ENCODE results near the gene SLC6A17.

The SLC6A17 gene

DNA sequence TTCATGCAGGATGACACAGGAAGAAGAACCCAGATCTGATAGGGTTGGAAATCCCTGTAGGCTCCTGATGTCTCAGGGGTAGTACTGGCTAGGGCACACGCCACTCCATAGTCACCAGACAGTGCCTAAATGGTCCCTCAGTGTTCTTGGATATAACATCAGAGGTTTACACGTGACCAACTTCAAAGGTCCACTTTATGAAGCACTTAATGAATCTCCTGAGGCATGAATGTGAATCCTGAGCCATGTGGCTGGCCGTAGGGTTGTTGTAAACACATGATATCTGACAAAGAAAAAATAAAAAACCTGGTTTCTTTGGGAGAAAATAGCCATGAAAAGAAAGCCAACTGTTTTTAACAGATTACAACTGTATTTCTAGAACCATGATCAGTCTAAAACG, 27.5 kb downstream of the SLC6A17 start:
- TF ChIP-seq ISL1 (CRISPR knock-in tag; IDR thresholded peaks at IDR 0.05), result no peak
- TF ChIP-seq OSR1 (CRISPR knock-in tag; IDR thresholded peaks at IDR 0.05), result no peak
- TF ChIP-seq, protein P1, sequence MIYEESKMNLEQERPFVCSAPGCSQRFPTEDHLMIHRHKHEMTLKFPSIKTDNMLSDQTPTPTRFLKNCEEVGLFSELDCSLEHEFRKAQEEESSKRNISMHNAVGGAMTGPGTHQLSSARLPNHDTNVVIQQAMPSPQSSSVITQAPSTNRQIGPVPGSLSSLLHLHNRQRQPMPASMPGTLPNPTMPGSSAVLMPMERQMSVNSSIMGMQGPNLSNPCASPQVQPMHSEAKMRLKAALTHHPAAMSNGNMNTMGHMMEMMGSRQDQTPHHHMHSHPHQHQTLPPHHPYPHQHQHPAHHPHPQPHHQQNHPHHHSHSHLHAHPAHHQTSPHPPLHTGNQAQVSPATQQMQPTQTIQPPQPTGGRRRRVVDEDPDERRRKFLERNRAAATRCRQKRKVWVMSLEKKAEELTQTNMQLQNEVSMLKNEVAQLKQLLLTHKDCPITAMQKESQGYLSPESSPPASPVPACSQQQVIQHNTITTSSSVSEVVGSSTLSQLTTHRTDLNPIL (CRISPR knock-in tag; IDR thresholded peaks at IDR 0.05; ENCODE audit: low read depth), result no peak
- TF ChIP-seq ZNF565 (CRISPR knock-in tag; conservative IDR thresholded peaks at IDR 0.05; ENCODE audit: low read depth), result no peak
- TF ChIP-seq SNAI2 (CRISPR knock-in tag; IDR thresholded peaks at IDR 0.05), result no peak
- no peak for TF ChIP-seq ZNF70 (CRISPR knock-in tag; IDR thresholded peaks at IDR 0.05)
- TF ChIP-seq CSDC2 (CRISPR knock-in tag; IDR thresholded peaks at IDR 0.05), result no peak
- TF ChIP-seq ZNF8 (CRISPR knock-in tag; IDR thresholded peaks at IDR 0.05), result no peak
- TF ChIP-seq ESRRG (CRISPR knock-in tag; IDR thresholded peaks at IDR 0.05), result no peak
- no peak for TF ChIP-seq BACH2 (CRISPR knock-in tag; IDR thresholded peaks at IDR 0.05; ENCODE audit: borderline replicate concordance)
- no peak for TF ChIP-seq PPARA (CRISPR knock-in tag; IDR thresholded peaks at IDR 0.05; ENCODE audit: borderline replicate concordance)
- no peak for ATAC-seq

DNA sequence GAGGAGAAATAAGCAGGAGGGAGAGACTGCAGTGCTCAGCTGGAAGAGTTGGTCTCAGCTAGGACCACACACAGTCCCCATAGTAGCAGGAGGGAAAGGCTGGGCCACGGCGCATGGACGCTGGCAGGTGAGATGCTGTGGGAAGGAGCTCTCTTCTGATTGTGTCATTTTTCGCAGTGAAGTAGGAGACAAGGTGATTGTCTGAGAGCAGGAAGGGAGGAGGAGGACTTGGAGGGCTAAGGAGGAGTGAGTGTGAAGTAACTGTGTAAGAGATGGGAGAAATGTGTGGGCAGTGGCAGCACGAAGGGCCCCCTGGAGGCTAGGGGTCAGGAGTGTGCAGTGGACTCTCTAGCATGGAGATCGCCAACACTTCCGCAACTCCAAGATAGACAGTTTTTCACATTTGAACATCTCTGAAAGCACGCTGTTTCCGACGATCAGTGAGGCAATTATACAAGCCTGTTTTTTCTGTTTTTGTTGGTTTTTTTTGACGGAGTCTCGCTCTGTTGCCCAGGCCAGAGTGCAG, 33.4 kb downstream of the SLC6A17 start:
- no peak for ATAC-seq
- no peak for TF ChIP-seq TCF4 (CRISPR knock-in tag; IDR thresholded peaks at IDR 0.05; ENCODE audit: borderline replicate concordance)

DNA sequence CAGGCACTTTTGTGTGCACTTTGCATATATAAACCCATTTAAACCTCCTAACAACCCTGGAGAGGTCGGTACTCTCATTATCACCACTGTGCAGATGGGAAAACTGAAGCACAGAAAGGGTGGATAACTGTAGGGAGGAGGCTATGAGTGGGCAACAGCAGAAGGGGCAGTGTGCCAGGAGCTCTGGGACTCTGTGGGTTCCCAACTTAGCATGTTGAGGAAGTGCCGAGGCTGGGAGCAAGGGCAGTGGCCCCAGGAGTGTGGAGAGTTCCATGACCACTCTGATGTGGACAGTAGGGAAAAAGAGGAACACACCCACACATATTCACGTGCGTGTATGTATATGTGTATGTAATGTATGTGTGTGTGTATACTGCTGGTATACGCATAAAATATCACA, 34.2 kb downstream of the SLC6A17 start:
- TF ChIP-seq RARB (CRISPR knock-in tag; IDR thresholded peaks at IDR 0.05), result no peak
- TF ChIP-seq, protein P2, sequence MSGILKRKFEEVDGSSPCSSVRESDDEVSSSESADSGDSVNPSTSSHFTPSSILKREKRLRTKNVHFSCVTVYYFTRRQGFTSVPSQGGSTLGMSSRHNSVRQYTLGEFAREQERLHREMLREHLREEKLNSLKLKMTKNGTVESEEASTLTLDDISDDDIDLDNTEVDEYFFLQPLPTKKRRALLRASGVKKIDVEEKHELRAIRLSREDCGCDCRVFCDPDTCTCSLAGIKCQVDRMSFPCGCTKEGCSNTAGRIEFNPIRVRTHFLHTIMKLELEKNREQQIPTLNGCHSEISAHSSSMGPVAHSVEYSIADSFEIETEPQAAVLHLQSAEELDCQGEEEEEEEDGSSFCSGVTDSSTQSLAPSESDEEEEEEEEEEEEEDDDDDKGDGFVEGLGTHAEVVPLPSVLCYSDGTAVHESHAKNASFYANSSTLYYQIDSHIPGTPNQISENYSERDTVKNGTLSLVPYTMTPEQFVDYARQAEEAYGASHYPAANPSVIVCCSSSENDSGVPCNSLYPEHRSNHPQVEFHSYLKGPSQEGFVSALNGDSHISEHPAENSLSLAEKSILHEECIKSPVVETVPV (CRISPR knock-in tag; IDR thresholded peaks at IDR 0.05), result no peak
- no peak for ATAC-seq

DNA sequence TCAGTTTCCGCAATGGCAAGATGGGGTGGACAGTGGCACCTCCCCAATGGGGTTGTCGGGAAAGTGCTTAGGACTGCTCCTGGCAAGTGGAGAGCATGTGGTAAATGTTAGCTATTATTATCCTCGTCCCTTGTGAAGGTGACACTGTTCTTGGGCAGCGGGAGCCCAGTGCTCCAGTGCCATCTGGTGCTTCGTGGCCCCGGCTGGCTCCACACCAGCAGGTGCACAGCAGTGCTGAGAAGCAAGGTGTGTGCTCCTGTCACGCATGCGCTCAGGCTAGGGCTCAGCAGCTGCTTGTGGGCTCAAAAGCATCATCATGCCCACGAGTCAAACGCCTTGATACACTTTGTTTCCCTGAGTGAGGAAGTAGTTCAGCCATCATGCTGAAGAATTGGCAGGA, 34.9 kb downstream of the SLC6A17 start:
- TF ChIP-seq, protein P3, sequence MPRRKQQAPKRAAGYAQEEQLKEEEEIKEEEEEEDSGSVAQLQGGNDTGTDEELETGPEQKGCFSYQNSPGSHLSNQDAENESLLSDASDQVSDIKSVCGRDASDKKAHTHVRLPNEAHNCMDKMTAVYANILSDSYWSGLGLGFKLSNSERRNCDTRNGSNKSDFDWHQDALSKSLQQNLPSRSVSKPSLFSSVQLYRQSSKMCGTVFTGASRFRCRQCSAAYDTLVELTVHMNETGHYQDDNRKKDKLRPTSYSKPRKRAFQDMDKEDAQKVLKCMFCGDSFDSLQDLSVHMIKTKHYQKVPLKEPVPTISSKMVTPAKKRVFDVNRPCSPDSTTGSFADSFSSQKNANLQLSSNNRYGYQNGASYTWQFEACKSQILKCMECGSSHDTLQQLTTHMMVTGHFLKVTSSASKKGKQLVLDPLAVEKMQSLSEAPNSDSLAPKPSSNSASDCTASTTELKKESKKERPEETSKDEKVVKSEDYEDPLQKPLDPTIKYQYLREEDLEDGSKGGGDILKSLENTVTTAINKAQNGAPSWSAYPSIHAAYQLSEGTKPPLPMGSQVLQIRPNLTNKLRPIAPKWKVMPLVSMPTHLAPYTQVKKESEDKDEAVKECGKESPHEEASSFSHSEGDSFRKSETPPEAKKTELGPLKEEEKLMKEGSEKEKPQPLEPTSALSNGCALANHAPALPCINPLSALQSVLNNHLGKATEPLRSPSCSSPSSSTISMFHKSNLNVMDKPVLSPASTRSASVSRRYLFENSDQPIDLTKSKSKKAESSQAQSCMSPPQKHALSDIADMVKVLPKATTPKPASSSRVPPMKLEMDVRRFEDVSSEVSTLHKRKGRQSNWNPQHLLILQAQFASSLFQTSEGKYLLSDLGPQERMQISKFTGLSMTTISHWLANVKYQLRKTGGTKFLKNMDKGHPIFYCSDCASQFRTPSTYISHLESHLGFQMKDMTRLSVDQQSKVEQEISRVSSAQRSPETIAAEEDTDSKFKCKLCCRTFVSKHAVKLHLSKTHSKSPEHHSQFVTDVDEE (CRISPR knock-in tag; IDR thresholded peaks at IDR 0.05), result no peak
- no peak for TF ChIP-seq SNAI2 (CRISPR knock-in tag; IDR thresholded peaks at IDR 0.05)
- TF ChIP-seq ZC3H10 (CRISPR knock-in tag; IDR thresholded peaks at IDR 0.05), result no peak
- TF ChIP-seq ARNTL (CRISPR knock-in tag; IDR thresholded peaks at IDR 0.05; ENCODE audit: borderline replicate concordance, low read depth), result no peak
- TF ChIP-seq TCF4 (CRISPR knock-in tag; IDR thresholded peaks at IDR 0.05; ENCODE audit: borderline replicate concordance), result no peak
- TF ChIP-seq, protein P1 (CRISPR knock-in tag; IDR thresholded peaks at IDR 0.05; ENCODE audit: low read depth), result no peak
- TF ChIP-seq, protein P4, sequence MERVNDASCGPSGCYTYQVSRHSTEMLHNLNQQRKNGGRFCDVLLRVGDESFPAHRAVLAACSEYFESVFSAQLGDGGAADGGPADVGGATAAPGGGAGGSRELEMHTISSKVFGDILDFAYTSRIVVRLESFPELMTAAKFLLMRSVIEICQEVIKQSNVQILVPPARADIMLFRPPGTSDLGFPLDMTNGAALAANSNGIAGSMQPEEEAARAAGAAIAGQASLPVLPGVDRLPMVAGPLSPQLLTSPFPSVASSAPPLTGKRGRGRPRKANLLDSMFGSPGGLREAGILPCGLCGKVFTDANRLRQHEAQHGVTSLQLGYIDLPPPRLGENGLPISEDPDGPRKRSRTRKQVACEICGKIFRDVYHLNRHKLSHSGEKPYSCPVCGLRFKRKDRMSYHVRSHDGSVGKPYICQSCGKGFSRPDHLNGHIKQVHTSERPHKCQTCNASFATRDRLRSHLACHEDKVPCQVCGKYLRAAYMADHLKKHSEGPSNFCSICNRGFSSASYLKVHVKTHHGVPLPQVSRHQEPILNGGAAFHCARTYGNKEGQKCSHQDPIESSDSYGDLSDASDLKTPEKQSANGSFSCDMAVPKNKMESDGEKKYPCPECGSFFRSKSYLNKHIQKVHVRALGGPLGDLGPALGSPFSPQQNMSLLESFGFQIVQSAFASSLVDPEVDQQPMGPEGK (CRISPR knock-in tag; IDR thresholded peaks at IDR 0.05; ENCODE audit: borderline replicate concordance), result no peak
- no peak for TF ChIP-seq ZNF70 (CRISPR knock-in tag; IDR thresholded peaks at IDR 0.05)
- no peak for TF ChIP-seq GLIS3 (CRISPR knock-in tag; IDR thresholded peaks at IDR 0.05)
- no peak for TF ChIP-seq ZNF8 (CRISPR knock-in tag; IDR thresholded peaks at IDR 0.05)
- TF ChIP-seq PPARA (CRISPR knock-in tag; IDR thresholded peaks at IDR 0.05; ENCODE audit: borderline replicate concordance), result no peak
- TF ChIP-seq RARB (CRISPR knock-in tag; IDR thresholded peaks at IDR 0.05), result no peak
- TF ChIP-seq ISL1 (CRISPR knock-in tag; IDR thresholded peaks at IDR 0.05), result no peak
- TF ChIP-seq TOX (CRISPR knock-in tag; IDR thresholded peaks at IDR 0.05; ENCODE audit: borderline replicate concordance), result no peak
- TF ChIP-seq ESRRG (CRISPR knock-in tag; IDR thresholded peaks at IDR 0.05), result no peak
- TF ChIP-seq BACH2 (CRISPR knock-in tag; IDR thresholded peaks at IDR 0.05; ENCODE audit: borderline replicate concordance), result no peak
- TF ChIP-seq, protein P5, sequence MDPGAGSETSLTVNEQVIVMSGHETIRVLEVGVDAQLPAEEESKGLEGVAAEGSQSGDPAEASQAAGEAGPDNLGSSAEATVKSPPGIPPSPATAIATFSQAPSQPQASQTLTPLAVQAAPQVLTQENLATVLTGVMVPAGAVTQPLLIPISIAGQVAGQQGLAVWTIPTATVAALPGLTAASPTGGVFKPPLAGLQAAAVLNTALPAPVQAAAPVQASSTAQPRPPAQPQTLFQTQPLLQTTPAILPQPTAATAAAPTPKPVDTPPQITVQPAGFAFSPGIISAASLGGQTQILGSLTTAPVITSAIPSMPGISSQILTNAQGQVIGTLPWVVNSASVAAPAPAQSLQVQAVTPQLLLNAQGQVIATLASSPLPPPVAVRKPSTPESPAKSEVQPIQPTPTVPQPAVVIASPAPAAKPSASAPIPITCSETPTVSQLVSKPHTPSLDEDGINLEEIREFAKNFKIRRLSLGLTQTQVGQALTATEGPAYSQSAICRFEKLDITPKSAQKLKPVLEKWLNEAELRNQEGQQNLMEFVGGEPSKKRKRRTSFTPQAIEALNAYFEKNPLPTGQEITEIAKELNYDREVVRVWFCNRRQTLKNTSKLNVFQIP (CRISPR knock-in tag; IDR thresholded peaks at IDR 0.05; ENCODE audit: borderline replicate concordance, low read depth), result no peak
- TF ChIP-seq, protein P2 (CRISPR knock-in tag; IDR thresholded peaks at IDR 0.05), result no peak
- no peak for TF ChIP-seq CSDC2 (CRISPR knock-in tag; IDR thresholded peaks at IDR 0.05)
- ATAC-seq, result no peak
